GDM1 (cell line): ENCODE measurements around the gene CNOT4.
"Not testable (repeated sequence)": the region's sequence is repeated elsewhere in the genome, so short reads cannot be mapped to it uniquely, and the experiment has no call there.

Experiments used
- DNase-seq: peaks from one replicate; lab custom pipeline; 2025; lab: John Stamatoyannopoulos, UW

CNOT4 gene

DNA sequence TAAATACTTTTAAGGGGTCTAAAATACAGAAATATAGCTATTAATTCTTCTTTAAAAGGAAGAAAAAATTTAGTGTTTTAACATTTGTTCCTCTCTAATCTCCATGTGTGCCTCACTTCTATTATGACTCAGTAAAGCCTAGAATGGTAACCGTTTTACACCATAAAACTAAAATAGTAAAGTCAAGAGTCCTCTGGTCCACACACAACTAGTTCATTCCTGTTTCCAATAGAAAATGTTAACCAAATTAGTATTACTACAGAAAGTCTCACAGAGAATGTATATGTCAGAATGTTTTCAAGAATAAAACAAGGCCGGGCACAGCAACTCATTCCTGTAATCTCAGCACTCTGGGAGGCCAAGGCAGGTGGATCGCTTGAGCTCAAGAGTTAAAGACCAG, 55.8 kb downstream of the CNOT4 start:
- DNase-seq: no peak

DNA sequence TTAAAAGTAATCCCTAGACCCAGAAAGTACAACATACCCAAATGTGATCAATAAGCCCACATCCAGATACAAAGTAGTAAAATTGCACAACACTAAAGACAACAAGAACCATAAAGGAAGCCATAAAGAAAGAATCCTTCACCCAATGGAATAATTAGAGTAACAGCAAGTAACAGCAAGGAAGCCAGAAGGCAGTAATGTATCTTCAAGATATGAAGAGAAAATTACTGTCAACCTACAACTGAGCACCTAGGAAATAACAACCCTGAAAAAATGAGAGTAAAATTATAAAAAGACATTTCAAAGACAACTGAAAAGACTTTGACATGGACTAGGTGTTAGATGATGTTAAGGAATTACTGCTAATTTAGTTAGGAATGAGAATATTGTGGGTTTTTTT, 60.5 kb downstream of the CNOT4 start:
- no peak for DNase-seq

DNA sequence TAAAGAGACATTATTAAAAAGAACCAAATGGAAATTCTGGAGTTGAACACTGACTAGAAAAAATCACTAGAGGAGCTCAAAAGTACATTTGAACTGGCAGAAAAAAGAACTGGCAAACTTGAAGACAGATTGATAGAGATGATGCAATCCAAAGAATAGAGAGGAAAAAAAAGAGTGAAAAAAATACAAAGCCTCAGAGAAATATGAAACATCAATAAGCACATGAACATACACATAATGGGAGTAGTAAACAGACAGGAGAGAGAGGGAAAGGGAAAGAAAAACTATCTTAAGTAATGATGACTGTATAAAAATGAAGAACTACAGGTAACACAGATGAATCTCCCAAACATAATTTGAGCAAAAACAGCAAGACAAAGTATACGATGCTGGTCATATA, 61.1 kb downstream of the CNOT4 start:
- no peak for DNase-seq

DNA sequence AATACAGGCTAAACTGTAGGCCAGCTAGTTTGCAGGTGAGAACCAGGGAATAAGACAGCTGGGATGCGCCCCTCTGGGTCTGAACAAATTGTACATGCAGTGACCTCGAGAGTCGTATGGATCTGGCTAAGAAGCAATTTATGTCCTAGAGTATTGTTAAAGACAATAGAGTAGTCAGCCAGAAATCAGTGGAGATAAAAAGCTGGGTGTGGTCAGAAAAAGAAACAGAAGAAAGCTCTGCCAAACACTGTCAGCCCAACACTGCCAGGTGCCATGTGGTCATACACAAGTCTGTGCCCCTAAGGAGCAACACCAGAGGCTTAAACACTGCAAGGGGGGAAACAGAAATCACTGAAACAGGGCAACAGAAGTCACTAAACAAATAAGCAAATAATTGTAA, 62.2 kb downstream of the CNOT4 start:
- no peak for DNase-seq

DNA sequence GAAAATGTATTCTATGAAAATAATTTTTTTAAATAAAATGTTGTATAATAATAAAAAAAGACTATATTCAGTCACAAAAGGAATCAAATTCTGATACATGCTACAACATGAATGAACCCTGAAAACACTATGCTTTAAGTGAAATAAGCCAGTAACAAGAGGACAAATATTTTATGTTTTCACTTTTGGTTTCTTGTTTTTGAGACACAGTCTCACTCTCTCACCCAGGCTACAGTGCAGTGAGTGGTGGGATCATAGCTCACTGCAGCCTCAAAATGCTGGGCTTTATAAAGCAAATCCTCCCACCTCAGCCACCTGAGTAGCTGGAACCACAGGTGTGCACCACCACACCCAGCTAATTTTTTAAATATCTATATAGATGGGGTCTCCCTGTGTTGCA, 64.2 kb downstream of the CNOT4 start:
- DNase-seq: no peak

DNA sequence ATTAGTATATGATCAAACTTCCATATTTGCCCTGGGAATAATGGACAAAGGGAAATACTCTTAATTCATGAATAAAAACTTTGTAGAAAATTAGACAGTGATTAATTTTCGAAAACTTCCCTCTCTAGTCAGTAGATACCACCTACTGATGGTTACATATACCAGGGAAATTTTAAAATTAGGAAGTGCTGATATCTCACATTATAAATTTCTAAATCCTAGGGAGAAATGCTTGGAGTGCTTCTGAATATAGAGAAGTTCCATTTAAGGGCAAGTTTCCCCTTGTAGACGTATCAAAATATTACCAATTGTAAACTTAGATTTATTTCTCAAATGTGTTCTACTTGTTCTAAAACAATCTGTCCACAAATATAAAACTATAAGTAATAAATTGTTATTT, 64.6 kb downstream of the CNOT4 start:
- not testable (repeated sequence) for DNase-seq

DNA sequence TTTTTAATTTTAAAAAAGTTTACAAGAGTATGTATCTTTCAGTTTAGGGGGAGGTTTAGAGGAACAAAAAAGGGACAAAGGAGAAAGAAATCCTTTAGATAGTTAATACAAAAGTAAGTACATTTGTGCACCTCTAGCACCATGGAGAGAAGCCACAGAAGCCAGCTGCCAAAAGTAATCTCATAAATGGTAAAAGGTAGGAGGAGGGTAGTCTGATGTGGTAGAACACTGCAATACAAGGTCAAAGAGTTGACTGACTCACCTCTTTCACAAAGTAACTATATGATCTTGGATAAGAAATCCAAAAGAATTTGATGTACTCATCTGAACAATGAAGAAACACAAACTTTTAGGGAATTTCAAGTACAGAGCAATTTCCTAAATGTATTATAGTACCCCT, 68.1 kb downstream of the CNOT4 start:
- no peak for DNase-seq

DNA sequence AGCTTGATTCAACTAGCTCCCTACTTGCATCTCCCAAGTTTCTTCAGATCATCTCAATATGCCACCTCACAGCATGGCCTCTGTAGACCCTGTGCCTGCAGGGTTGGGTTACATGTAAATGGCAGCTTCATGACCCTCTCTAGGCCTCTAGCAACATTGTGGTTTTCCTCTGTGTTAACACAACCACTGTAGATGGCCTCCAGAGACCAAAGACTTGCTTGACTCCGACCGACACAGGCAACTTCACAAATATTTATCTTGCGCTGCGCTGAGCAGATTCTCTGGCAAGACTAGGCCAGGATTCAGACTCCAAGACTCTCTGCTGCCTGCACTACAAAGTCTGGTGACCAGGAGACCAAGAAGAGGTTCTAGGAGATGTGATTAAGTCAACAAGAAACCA, 75.9 kb downstream of the CNOT4 start:
- no peak for DNase-seq

DNA sequence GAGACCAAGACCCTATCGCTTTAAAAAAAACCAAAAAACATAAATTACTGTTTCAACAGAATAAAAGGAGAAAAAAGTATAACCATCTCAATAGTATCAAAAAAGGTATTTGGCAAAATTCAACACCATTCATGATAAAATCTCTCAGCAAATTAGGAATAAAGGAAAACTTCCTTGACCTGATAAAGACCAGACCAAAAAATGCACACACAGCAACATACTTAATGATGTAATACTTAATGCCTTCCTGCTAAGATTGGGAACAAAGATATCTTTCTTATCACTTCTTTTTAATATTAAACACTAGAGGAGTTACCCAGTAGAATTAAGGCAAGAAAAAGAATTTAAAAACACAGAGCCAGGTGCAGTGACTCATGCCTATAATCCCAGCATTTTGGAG, 79.3 kb downstream of the CNOT4 start:
- no peak for DNase-seq

DNA sequence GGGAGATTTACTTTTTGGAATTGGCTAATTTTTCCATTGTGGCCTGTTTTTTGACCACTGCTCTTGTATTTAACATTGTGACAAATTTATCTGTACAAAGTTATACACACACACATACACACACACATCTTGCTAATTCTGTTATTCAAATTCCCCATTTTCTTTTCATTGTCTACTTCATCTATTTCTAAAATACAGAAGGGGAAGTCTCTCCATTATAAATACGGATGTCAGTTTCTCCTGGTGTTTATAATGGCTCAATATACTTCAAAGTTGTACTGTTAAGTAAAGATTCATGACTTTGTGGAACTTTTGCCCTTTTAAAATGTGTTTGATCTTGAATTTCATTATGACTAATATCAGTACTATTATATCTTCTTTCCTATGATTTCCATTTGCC, 81.0 kb downstream of the CNOT4 start:
- DNase-seq: no peak

DNA sequence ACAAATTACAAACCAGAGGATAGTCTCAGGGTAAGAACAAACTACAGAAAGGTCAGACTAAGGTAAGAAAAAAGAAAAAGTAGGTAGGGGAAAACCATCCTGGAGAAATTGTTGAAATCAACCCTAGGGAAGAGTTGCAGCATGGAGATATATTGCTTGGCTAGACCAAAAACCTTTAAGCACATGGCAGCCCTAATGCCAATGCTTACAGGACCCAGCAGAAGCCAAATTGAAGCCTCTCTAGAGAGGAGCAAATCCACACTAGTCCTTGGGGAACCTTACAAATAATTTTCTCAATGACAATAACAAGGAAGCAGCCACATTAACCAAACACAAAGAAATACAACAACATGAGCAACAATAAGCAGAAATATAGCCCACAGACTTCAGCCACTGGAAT, 81.9 kb downstream of the CNOT4 start:
- no peak for DNase-seq

DNA sequence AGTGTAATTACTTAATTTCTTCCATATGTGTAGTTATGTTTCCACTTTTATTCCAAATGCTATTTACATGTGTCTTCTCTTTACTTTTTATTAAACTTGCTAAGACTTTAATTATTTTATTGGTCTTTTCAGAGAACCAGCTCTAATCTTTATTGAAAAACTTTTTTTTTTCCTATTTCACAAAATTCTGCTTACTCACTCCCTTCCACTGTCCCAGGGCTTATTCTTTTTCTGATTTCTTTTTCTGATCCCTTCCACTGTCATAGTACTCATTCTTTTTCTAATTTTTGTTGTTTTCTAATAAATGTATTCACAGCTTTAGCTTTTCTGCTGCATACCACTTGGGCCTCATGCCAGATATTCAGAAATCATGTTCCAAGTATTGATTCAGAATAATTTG, 82.7 kb downstream of the CNOT4 start:
- no peak for DNase-seq

DNA sequence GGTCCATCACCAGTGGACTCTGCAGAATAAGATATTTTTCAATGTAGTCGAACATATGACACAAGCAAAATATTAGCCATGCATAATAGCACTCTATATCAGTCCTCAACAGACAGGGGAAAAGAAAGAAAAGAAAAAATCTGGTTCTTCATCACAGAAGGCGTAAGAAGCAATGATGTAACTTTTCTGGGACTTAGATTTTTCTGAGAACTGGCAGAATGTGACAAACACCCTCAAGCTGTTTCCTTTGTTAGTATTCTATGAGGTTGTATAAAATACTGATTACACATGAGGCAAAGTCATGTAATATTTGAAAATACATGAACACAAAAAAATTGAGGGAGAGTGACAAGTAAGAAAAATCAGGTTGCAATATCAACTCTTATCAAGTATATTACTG, 84.9 kb downstream of the CNOT4 start:
- DNase-seq: no peak

DNA sequence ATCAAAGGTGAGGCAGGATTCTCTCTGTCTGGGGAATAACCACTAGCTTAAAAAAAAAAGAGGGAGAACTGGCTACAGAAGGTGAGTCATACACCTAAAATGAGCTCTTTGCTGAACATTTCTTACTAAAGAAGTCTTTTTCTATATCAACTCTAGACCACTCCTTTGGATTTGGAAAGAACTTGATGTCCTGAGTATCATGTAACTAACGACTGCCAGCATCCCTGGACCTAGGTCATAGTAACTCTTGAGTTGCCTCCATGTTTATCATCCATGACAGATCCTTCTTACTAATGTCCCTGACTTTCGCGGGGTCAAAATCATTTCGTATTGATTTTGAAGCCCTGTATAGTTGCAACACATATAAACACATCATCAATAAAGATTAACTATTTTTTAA, 89.1 kb downstream of the CNOT4 start:
- no peak for DNase-seq

DNA sequence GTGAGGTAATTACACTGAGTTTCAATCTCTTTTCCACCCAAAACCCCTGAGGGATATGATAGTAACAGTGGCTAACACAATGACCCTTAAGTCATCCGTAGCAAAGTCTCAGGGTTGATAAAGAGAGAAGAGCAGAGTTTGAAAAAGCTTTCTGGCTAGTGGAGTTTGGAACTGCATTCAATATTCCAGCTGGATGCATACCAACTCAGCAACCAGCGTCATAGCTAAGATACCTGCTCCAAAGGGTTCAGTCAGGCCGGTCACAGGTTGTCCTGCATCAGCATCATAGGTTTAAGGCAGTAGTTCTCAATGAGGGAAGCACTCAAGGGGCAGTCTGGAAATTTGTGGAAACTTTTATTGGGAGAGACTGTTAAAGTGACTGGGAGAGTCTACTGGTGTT, 93.5 kb downstream of the CNOT4 start:
- DNase-seq: no peak

DNA sequence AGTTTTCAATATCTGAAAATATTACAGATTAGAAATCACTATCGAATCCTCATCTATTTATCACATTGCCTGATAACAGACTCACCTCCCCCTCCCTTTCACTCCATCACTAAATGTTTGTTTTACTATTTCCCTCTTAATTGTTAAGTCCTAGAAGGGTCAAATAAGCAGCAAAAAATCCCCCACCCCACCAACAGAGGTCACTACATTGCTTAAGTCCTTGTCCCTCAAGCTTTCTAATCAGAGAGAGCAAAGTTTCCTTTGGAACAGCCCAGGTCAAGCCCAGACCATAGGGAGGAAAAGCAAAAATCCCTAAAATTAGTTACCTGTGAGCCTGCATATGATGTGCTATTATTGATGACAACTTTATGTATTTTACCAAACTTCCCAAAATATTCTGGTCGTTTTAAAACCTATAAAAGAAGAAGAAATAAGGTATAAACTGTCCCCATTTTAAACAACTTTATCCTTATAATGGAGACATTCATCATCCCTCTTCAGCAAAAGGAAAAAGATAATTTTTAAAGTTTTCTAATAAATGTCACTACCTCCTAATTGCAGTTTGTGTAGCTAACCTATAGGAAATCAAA, 95.0 kb downstream of the CNOT4 start:
- DNase-seq: peak; percentile 40

DNA sequence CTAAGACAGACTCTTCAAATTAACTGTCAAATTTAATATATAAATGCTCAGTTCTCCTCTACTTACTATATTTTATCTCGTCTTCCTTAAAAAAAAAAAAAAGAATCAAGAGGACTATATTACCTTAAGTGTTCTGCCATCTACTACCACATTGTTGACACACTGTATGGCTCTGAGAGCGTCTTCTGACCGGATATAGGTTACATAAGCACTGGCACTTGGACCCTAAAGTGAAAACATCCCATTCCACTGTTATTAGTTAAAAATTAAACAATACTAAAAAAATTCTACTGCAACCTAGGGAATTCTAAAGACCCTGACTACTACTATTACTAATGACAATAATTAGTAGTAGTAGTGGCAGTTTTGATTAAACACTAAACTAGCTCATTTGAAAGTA, 95.7 kb downstream of the CNOT4 start:
- no peak for DNase-seq

DNA sequence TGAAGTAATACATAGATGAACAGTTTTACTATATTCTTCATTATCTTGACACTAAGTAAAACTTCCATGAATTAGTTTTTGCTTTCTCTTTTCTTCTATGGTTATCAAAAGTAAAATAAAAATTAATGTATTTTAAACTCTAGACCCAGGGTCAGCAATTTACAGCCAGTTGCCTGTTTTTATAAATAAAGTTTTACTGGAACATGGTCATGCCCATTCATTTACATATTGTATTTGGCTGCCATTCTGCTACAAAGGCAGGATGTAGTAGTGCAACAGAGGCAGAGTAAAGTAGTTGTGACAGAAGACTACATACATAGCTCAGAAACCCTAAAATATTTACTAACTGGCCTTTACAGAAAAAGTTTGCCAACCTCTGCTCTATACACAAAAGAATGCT, 98.8 kb downstream of the CNOT4 start:
- DNase-seq: no peak

DNA sequence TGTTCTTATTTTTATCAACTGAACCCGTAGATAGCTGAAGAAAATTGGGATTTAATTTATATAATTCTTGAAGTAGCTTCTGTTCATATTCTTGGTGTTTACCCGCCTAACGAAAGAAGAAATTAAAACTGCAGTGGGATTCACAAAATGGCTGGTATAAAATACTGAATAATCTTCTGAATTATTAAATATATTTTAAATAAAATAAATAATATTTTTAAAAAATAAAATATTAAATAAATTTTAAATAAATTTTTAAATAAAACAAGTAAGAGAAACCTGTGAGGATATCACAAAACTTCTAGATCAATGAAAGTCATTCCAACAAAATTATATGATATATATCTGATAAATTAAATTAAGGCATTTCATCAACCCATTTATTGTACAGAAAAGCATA, 99.4 kb downstream of the CNOT4 start:
- no peak for DNase-seq

DNA sequence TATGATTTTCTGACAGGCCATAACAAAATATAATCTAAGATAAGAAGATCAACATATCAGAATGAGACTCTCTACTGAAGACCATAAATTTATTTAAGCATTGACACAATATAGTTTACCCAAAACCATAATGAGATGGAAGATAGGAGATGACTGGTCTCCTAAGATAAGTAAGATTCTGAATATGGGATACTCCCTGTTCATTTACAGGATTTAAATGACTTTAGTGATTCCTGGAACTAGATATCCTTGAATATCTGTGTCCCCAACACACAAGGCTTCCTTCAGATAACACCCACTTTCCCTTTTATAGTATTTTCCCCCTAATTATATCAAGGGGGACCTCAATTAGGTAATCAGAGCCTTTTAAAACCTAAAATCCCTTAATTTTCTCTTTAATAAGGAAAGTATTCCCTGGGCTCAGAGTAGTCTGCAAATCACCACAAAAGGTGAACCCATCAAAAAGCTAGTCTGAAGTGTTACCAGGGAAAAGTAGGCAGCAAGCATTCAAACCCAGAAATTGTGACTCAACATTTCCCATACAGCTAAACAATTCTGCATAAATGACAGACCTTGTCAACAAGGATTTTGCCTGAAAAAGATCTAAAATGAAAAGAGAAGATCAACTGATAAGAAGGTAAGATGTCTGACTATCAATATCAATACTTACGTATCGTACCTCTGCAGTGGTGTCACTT, 99.9 kb downstream of the CNOT4 start:
- DNase-seq: no peak

DNA sequence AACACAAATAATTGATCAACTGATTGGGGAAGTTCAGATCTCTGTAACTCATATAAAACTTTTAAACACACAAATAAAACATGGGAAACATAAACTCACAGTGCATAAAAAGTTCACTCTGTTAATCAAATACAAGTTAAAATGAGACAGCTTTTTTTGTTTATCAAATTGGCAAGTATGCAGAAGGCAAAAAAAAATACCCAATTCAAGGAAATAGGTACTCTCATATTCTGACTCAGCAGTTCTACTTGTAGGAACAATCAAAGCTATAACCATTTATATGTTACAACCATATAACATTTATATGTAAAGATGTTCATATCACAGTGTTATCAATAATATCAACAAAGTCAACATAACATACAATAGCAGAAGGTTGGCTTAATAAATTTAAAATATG, 102.0 kb downstream of the CNOT4 start:
- DNase-seq: no peak

DNA sequence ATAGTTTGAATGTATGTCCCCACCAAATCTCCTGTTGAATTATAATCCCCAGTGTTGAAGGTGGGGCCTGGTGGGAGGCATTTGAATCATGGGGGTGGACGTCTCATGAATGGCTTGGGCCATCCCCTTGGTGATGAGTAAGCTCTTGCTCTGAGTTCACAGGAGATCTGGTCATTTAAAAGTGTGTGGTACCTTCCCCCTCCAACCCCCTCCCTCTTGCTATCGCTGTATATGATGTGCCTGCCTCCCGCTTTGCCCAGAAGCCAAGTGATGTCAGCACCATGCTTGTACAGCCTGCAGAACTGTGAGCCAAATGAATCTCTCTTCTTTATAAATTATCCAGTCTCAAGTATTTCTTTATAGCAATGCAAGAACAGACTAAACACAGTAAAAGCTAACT, 103.0 kb downstream of the CNOT4 start:
- DNase-seq: no peak

DNA sequence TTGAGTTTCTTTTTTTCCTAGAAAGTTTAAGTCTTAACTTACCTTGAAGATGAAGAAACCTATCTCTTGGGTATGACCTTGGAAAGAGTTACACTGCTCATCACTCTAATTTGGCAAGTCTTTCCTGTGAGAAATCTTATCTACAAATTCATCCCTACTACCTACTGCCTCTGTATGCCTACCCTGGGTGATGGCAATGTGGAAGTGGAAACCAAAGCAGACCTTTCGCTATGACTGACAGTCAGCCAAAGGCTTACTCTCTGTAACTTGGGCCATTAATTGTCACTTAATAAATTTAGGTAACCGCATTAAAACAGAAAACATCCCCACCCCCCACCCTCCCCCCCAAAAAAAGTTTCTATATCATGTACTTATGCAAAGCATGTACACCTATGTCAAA, 103.9 kb downstream of the CNOT4 start:
- DNase-seq: no peak

DNA sequence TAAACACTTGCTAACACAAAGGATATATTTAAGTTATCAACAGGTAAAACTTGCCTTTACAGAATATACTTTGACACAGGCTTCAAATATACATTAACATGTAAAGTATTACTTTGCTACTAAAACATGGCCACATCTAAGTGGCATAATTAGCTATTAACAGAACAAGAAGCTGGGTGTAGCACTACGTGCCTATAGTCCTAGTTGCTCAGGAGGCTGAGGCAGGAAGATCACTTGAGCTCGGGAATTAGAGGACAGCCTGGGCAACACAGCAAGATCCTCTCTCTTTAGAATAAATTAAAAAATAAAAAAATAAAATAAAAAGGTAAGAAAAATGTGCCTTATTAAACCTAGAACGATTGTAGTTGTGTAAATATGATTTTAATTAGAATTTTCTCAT, 106.6 kb downstream of the CNOT4 start:
- no peak for DNase-seq
